Tibial nerve (tissue), 4 donors: ENCODE data around the gene MCF2L. TPM values are rescaled to one million over a fixed set of nuclear protein-coding genes. Genes with fewer than 3 reads are reported as not detected.

Source experiments
- DNase-seq, 2 donors: peaks; one replicate each; pipeline ENCODE4 v3.0.0-alpha.2; 2019; ENCODE audit warnings: low spot score in 2 of 2
- H3K27ac ChIP-seq, 4 donors: fragments of 200-600 bp; sonication (generic) in 3 of 4; one replicate each; pipeline ENCODE4 v1.5.1; 2017 to 2019; ENCODE audit warnings: mild to moderate bottlenecking in 1 of 4
- H3K27me3 ChIP-seq, 2 donors: fragments of 200-600 bp; sonication (generic) in 1 of 2; one replicate each; pipeline versions ENCODE4 v1.5.1 to v1.6.0; 2017 to 2019
- H3K36me3 ChIP-seq, 3 donors: fragments of 200-600 bp; sonication (generic); one replicate each; pipeline ENCODE4 v1.5.1; 2018 to 2019
- H3K4me1 ChIP-seq, 4 donors: fragments of 200-600 bp; sonication (generic) in 3 of 4; one replicate each; pipeline ENCODE4 v1.5.1; 2017 to 2019
- H3K4me3 ChIP-seq, 4 donors: fragments of 200-600 bp; sonication (generic) in 3 of 4; one replicate each; pipeline ENCODE4 v1.5.1; 2017 to 2019; ENCODE audit warnings: mild to moderate bottlenecking in 1 of 4, moderate library complexity in 1 of 4
- H3K9me3 ChIP-seq, 4 donors: fragments of 200-600 bp; sonication (generic) in 3 of 4; one replicate each; pipeline ENCODE4 v1.5.1; 2017 to 2019
- CTCF ChIP-seq, 5 experiments: fragments of 200-600 bp in 3 of 5; fragments of 450-650 bp in 2 of 5; sonication (generic) in 3 of 5; IDR thresholded peaks; one replicate each; pipeline ENCODE4 v1.5.1; 2016 to 2019; ENCODE audit warnings: antibody characterized with exemption in 5 of 5, mild to moderate bottlenecking in 3 of 5, moderate library complexity in 2 of 5
- EP300 ChIP-seq, 2 donors: sonication (generic); formaldehyde crosslinking; IDR thresholded peaks; one replicate each; pipeline ENCODE4 v1.6.1; 2017; ENCODE audit warnings: antibody characterized with exemption in 2 of 2, mild to moderate bottlenecking in 1 of 2
- POLR2A ChIP-seq, 2 donors: fragments of 450-650 bp; IDR thresholded peaks; one replicate each; pipeline ENCODE4 v1.6.1; 2017; ENCODE audit warnings: antibody characterized with exemption in 2 of 2, mild to moderate bottlenecking in 2 of 2, moderate library complexity in 2 of 2
- WGBS, 2 donors: methylation state at CpG; one replicate each; pipeline ENCODE4 v1.1.5; 2018; 5-methylcytosine and 5-hydroxymethylcytosine counted together
- total RNA-seq, 4 donors: library from RNA; depleted of rRNA; stranded (reverse); fragments of >200 nt; gene quantifications; one replicate each; pipeline ENCODE4 v1.1.0, GENCODE V29; 2016

Gene MCF2L
- total RNA-seq, 4 donors from 2014 or later = 30.1 to 82.6 (median 45.3) TPM

DNA sequence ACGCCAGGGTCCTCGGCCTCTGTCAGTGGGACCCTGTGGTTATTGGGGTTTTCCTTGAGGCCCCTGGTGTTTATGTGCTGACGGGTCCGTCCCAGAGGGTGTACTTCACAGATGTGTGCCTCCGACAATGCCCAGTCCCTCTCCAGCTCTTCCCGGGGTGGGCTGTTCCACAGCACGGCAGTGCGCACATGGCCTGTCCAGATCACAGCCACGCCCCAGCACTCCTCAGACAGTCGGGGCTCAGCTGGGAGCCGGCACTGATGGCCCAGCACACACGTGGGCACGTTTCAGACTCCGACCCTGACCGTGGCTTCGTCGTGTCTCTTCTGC, 119.6 kb downstream of the MCF2L start:
- H3K4me1 ChIP-seq = peaks cover 0 to 5% (median 0%) of the 10 kb centered on the region in 4 donors
- DNase-seq = no peak
- no peaks in the 10 kb centered on the region for H3K9me3 ChIP-seq
- TF ChIP-seq CTCF (IDR thresholded peaks at IDR 0.05) = no peak
- TF ChIP-seq EP300 (IDR thresholded peaks at IDR 0.05) = no peak
- H3K36me3 ChIP-seq = peaks cover 0 to 24% (median 0%) of the 10 kb centered on the region in 3 donors
- 62 to 84% methylated on average over 15 to 17 of the region's 17 CpGs for WGBS, 2 donors
- H3K4me3 ChIP-seq = no peak overlapping the region
- no peak overlapping the region for H3K27ac ChIP-seq
- H3K27me3 ChIP-seq = peaks cover 0 to 2% of the 10 kb centered on the region in 2 donors

- H3K36me3 ChIP-seq = peaks cover 0 to 24% (median 0%) of the 10 kb centered on the region in 3 donors
- 73 to 76% methylated on average over 35 to 36 of the region's 36 CpGs for WGBS, 2 donors
- no peak for DNase-seq
- no peaks in the 10 kb centered on the region for H3K4me1 ChIP-seq
- H3K4me3 ChIP-seq = no peak overlapping the region
- H3K27me3 ChIP-seq = peaks cover 0 to 3% of the 10 kb centered on the region in 2 donors
- TF ChIP-seq EP300 (IDR thresholded peaks at IDR 0.05) (no peak), POLR2A (IDR thresholded peaks at IDR 0.05) (no peak)
- no peaks in the 10 kb centered on the region for H3K9me3 ChIP-seq
- no peak overlapping the region for H3K27ac ChIP-seq
Observed at GRCh38 chr13:113089693-113090414, 120.8 kb downstream of the MCF2L start.

DNA sequence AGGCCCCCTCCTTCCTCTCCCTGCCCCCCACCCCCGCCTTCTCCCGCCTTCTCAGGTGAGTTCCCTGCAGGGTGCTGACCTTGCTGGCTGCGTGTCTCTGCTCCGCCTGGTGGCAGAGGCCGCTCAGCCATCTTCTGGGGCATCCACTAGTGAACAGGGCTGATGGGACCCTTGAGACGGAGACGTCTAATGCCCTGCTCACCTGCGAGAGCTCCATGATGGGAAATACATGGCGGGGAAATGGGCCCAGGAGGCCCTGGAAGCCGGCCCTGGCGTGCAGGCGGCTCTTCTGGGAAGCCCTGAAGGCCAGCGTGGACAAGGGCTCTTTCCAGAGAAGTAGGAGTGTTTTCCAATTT, 121.4 kb downstream of the MCF2L start:
- WGBS, 2 donors = 84 to 89% methylated on average over 12 to 13 of the region's 13 CpGs
- Histone ChIP-seq H3K9me3 (no peaks in the 10 kb centered on the region), H3K27ac (no peak overlapping the region), H3K4me1 (no peaks in the 10 kb centered on the region), H3K4me3 (no peak overlapping the region), H3K27me3 (peaks cover 0 to 3% of the 10 kb centered on the region in 2 donors), H3K36me3 (peaks cover 0 to 24% (median 0%) of the 10 kb centered on the region in 3 donors)
- TF ChIP-seq POLR2A (IDR thresholded peaks at IDR 0.05) (no peak), EP300 (IDR thresholded peaks at IDR 0.05) (no peak), CTCF (IDR thresholded peaks at IDR 0.05) (no peak)
- DNase-seq = no peak

DNA sequence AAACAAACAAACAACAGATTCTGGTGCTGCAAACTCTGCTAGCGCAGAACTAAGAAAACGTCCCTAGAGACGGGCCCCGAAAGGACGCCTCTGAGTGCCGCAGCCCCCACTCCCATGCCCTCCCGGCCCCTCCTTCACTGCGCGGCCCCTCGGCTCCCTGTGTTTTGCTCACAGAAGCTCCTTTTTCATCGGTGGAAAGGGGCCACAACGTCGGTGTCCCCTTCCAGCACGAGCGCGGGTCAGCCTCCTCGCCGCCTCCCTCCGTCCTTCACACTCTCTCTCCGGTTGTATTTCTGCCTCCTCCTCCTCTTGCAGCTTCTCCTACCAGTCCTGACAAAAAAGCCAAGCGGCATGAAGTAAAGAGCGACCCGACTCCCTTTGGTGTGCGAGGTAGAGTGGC, 121.8 kb downstream of the MCF2L start:
- DNase-seq = no peak
- 87 to 93% methylated on average over 24 of the region's 24 CpGs for WGBS, 2 donors

GRCh38 chr13:113091211-113091771, 122.3 kb downstream of the MCF2L start:
- H3K27ac ChIP-seq = no peak overlapping the region
- H3K27me3 ChIP-seq = peaks cover 0 to 3% of the 10 kb centered on the region in 2 donors
- no peaks in the 10 kb centered on the region for H3K9me3 ChIP-seq
- 90 to 91% methylated on average over 26 to 29 of the region's 30 CpGs for WGBS, 2 donors
- H3K4me1 ChIP-seq = no peaks in the 10 kb centered on the region
- TF ChIP-seq CTCF (IDR thresholded peaks at IDR 0.05) = no peak
- TF ChIP-seq POLR2A (IDR thresholded peaks at IDR 0.05) = no peak
- TF ChIP-seq EP300 (IDR thresholded peaks at IDR 0.05) = no peak
- DNase-seq = no peak
- H3K4me3 ChIP-seq = no peak overlapping the region
- H3K36me3 ChIP-seq = peaks cover 0 to 24% (median 0%) of the 10 kb centered on the region in 3 donors

More for the DNA sequence above, 121.8 kb downstream of the MCF2L start:
- peaks cover 0 to 24% (median 0%) of the 10 kb centered on the region in 3 donors for H3K36me3 ChIP-seq
- H3K27ac ChIP-seq = no peak overlapping the region
- H3K4me3 ChIP-seq = no peak overlapping the region
- H3K9me3 ChIP-seq = no peaks in the 10 kb centered on the region
- peaks cover 0 to 3% of the 10 kb centered on the region in 2 donors for H3K27me3 ChIP-seq
- TF ChIP-seq EP300 (IDR thresholded peaks at IDR 0.05) (no peak), CTCF (IDR thresholded peaks at IDR 0.05) (no peak), POLR2A (IDR thresholded peaks at IDR 0.05) (no peak)
- no peaks in the 10 kb centered on the region for H3K4me1 ChIP-seq
